ENCODE data around the gene PTPRK.
"Not testable (repeated sequence)": the region's sequence is repeated elsewhere in the genome, so short reads cannot be mapped to it uniquely, and the experiment has no call there.

Gene PTPRK

GRCh38 chr6:127934956-127935355 is 585.4 kb downstream of the PTPRK start:
- DNase-seq (ENCODE audit: extremely low read depth, low read depth), result no peak
- TF ChIP-seq CTCF (IDR thresholded peaks at IDR 0.05; ENCODE audit: low read depth, low read length), result no peak

GRCh38 chr6:127933852-127934840 is 586.3 kb downstream of the PTPRK start:
- DNase-seq (ENCODE audit: extremely low read depth, low read depth), result no peak
- no peak for TF ChIP-seq CTCF (IDR thresholded peaks at IDR 0.05; ENCODE audit: low read depth, low read length)

- no peak for DNase-seq (ENCODE audit: extremely low read depth, low read depth)
- TF ChIP-seq CTCF (IDR thresholded peaks at IDR 0.05; ENCODE audit: low read depth, low read length), result no peak
Observed at GRCh38 chr6:127933137-127933536, 587.3 kb downstream of the PTPRK start.

GRCh38 chr6:127932708-127933107 is 587.7 kb downstream of the PTPRK start:
- no peak for DNase-seq (ENCODE audit: extremely low read depth, low read depth)

GRCh38 chr6:127926441-127926840 is 594.0 kb downstream of the PTPRK start:
- not testable (repeated sequence) for DNase-seq (ENCODE audit: extremely low read depth, low read depth)

More at GRCh38 chr6:127932708-127933107, 587.7 kb downstream of the PTPRK start:
- TF ChIP-seq CTCF (IDR thresholded peaks at IDR 0.05; ENCODE audit: low read depth, low read length), result no peak

GRCh38 chr6:127924440-127924839 is 596.0 kb downstream of the PTPRK start:
- TF ChIP-seq CTCF (IDR thresholded peaks at IDR 0.05; ENCODE audit: low read depth, low read length), result no peak
- no peak for DNase-seq (ENCODE audit: extremely low read depth, low read depth)

- TF ChIP-seq CTCF (IDR thresholded peaks at IDR 0.05; ENCODE audit: low read depth, low read length), result no peak
- DNase-seq (ENCODE audit: extremely low read depth, low read depth), result no peak
Observed at GRCh38 chr6:127924031-127924430, 596.4 kb downstream of the PTPRK start.

Measured in AG09319 (cell line).